Measurements from ENCODE around the gene TRMT1.

DNA sequence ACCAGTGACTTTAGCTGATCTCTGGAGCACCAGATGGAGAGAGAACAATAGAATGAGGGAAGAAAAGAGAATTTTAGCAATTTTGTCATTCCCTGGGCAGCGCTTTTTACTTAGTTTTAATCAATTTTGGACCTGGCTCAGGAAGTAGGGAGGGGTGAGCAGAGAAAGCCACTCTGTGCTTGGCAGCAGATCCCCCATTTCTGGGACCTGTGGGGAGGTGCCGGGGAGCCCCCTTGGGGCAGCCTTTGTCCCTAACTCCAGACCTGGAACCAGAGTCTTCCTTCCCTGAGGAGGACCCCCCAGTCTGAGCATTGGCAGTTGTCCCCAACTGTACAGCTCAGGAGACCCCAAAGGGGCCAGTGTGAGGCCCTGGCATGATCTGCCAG is 24.4 kb downstream of the TRMT1 start:
- TF ChIP-seq CTCF (conservative IDR thresholded peaks at IDR 0.05; ENCODE audit: low read depth in 2 of 2) (peak in 1 of 2 experiments; percentile 7; a peak in 1 of 4 replicates), EZH2 (IDR thresholded peaks at IDR 0.05; ENCODE audit: low read depth, unreplicated experiment) (peak; percentile 26), POLR2AphosphoS5 (IDR thresholded peaks at IDR 0.05; ENCODE audit: low read depth) (no peak), CREB1 (CRISPR knock-in tag; IDR thresholded peaks at IDR 0.05; ENCODE audit: low read depth) (no peak), JUNB (IDR thresholded peaks at IDR 0.05; ENCODE audit: unreplicated experiment) (no peak)
- TF ChIP-seq, protein P1, sequence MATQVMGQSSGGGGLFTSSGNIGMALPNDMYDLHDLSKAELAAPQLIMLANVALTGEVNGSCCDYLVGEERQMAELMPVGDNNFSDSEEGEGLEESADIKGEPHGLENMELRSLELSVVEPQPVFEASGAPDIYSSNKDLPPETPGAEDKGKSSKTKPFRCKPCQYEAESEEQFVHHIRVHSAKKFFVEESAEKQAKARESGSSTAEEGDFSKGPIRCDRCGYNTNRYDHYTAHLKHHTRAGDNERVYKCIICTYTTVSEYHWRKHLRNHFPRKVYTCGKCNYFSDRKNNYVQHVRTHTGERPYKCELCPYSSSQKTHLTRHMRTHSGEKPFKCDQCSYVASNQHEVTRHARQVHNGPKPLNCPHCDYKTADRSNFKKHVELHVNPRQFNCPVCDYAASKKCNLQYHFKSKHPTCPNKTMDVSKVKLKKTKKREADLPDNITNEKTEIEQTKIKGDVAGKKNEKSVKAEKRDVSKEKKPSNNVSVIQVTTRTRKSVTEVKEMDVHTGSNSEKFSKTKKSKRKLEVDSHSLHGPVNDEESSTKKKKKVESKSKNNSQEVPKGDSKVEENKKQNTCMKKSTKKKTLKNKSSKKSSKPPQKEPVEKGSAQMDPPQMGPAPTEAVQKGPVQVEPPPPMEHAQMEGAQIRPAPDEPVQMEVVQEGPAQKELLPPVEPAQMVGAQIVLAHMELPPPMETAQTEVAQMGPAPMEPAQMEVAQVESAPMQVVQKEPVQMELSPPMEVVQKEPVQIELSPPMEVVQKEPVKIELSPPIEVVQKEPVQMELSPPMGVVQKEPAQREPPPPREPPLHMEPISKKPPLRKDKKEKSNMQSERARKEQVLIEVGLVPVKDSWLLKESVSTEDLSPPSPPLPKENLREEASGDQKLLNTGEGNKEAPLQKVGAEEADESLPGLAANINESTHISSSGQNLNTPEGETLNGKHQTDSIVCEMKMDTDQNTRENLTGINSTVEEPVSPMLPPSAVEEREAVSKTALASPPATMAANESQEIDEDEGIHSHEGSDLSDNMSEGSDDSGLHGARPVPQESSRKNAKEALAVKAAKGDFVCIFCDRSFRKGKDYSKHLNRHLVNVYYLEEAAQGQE (IDR thresholded peaks at IDR 0.05; ENCODE audit: unreplicated experiment) = no peak

Measured in GM23338 (cell line).